Stimulated activated naive CD4-positive, alpha-beta T cell (primary cell): Measurements from ENCODE around the gene CKB.
A peak's percentile ranks its signal among the peaks of the same experiment; 100 is the strongest.
"Not testable (repeated sequence)": the region's sequence is repeated elsewhere in the genome, so short reads cannot be mapped to it uniquely, and the experiment has no call there.

Experiments used
- DNase-seq, 6 experiments: peaks; one replicate each; lab custom pipeline; 2025; lab: John Stamatoyannopoulos, UW

Gene CKB

DNA sequence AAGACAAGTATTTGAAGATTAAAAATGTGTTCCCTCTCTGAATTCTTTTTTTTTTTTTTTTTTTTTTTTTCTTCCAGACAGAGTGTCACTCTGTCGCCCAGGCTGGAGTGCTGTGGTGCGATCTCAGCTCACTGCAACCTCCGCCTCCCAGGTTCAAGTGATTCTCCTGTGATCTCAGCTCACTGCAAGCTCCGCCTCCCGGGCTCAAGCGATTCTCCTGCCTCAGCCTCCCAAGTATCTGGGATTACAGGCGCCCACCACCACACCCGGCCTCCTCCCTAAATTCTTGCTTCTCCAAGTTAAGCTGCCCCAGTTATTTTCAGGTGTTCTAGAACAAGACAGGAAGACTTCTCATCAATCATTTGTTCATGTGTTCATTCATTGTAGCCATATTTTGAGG is 10.4 kb downstream of the CKB start:
- not testable (repeated sequence) for DNase-seq

DNA sequence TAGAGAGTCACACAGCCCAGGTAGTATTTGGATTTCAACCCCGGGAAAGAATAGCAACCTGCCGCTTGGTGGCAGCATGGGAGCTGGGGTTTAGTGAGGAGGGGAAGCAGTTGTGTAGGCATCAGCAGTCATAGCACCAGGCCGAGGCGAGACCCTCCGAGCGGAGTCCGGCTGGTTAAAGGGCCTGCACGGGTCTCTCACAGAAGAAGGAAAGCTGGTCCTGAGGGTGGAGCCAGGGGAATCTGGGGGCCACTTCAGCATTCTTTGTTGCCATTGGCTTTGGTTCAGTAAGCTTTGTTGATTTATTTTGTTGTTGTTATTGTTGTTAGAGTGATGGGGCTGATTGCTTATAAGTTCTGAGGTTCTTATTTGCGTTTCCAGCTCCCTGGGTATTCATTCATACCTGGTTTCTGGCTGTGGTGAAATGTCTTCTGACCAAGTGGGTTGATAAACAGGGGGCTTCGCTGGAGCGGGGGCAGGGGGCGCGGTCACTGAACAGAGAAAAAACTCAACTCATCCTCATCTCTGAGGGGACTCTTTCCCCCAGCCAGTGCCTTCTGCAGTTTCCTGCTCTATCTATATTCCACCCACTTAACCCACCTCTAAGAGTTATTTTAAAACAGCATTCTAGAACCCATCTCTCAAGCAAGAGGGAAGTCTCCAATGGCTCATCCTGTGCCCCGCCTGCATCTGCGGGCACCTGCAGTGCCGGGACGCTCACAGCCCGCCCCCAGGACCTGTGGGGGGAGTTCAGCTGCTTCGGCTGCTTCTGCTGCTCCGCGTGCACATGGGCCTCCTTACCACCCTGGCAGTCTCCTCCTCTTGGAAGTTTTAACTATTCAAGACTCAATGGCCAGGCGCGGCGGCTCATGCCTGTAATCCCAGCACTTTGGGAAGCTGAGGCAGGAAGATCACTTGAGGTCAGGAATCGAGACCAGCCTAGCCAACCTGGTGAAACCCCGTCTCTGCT is 11.6 kb downstream of the CKB start:
- DNase-seq: no peak

- DNase-seq: no peak
Measured at GRCh38 chr14:103509864-103510723, 12.5 kb downstream of the CKB start.

DNA sequence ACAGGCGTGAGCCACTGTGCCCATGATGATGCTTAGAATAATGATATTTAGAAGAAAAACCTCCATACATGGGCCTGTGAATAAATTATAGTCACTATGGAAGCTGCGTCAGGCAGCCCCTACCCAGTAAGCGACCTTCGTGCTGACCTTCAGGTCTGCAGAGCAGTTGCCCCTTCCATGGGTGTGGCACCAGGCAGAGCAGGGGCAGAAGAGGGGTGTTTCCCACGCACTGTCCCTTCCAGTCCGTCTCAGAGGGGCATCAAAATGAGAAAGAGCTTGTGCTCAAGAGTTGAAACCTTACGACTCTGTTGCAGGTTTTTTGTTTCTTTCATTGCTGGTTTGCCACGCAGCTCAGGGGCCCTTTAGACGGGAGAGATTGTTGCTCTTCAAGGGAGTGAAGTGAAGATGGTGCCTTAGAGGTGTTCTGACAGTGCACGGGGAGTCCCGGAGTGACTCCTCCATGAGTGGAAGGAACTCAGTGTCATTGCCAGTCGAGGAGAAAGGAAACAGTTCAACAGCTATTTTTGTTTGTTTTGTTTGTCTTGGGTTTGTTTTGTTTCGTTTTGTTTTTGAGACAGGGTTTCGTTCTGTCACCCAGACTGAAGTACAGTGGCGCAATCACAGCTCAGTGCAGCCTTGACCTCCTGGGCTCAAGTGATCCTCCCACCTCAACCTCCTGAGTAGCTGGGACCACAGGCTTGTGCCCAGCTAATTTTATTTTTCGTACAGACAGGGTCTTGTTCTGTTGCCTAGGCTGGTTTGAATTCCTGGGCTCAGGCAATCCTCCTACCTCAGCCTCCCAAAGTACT is 13.9 kb downstream of the CKB start:
- no peak for DNase-seq

DNA sequence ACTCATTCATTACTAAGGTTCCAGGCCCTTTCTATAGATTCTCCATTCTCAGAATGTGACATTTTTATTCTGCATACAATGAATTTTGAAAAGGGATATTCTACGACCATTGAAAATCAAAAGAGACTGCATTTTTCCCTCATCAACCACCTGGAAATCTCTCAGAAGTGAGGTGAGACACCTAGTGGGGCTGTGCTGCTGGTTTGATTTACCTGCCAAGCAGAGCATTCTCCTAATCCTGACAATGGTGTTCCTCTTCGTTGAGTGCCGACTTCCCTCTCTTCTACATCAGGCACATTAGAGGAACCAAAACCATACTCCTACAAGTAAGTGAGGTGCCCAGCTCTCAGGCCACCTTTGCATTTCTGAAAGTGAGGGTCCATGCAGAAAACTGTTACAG is 14.9 kb downstream of the CKB start:
- DNase-seq: no peak

- no peak for DNase-seq
Measured at GRCh38 chr14:103504991-103505565, 17.6 kb downstream of the CKB start.

- DNase-seq: no peak
Measured at GRCh38 chr14:103503296-103503695, 19.3 kb downstream of the CKB start.

DNA sequence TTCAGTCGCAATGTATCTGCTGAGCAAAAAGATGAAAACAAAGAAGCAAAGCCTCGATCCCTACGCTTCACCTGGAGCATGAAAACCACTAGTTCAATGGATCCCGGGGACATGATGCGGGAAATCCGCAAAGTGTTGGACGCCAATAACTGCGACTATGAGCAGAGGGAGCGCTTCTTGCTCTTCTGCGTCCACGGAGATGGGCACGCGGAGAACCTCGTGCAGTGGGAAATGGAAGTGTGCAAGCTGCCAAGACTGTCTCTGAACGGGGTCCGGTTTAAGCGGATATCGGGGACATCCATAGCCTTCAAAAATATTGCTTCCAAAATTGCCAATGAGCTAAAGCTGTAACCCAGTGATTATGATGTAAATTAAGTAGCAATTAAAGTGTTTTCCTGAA is 19.8 kb downstream of the CKB start:
- no peak for DNase-seq

GRCh38 chr14:103501921-103502669 is 20.5 kb downstream of the CKB start:
- no peak for DNase-seq

DNA sequence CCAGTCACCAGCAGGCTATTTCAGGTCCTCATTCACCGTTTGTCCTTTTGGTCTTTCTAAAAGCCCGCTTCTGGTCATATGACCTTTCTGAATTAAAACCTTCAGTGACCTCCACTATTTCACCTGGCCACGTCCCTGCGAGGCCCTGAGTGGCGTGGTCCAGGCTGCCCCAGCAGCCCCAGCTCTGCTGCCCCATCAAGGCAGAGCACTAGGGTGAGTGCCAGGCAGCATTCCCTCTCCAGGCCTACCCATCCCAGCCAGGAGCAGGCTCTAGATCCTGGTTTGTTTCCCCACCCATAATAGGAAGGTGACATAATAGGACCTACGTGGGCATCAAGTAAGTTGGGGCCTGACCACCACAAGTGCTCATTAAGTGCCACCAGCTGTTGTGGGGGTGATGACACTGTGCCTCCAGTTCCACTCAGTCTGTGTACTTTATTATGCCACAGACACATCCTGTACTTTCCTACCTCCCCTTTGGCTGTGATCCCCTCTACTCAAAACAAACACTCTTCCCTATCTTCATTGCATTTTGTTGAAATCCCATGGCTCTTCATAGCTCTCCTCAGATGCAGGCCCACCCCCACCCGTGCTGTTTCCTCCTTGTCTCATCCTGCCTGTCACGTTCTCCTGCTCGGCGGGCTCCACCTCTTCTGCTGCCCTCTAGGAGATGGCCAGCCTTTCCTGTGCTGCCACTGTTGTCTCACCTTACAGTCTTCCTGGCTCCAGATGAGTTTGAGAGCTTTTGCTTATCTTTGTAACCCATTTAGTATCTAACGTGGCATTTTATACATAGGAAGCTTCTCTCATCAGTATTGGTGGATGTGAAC is 21.4 kb downstream of the CKB start:
- no peak for DNase-seq

DNA sequence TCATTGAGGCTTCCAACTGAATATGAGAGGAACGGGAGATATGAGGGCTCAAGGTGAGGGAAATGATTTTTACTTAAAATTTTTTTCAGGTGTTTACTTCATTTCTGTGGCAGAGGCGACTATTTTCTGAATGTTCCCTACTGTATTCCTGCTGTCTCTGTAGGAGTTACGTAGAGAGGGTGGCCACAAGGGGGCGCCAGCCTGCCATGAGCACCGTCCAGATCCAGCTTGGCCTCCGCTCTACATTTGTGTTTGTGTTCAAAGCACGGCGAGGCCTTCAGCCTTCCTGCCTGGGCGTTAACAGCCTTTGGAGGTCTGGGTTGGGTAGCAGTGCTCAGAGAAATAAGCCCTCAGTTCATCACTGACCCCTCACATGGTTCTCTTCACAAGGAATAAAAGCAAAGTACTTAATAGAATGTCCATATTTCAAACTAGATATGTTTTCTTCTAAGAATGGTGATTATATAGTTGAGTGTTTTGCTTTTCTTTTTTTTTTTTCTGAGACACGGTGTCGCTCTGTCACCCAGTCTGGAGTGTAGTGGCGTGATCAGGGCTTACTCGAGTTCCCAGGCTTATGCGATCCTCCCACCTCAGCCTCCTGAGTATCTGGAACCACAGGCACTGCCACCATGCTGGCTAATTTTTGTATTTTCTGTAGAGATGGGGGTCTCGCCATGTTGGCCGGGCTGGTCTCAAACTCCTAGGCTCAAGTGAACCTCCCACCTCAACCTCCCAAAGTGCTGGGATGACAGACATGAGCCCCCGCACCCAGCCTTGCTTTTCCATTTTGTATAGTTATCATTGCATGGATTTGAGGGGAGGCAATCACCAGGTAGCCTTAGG is 22.3 kb downstream of the CKB start:
- peak; percentile 56 to 79 (median 70) for DNase-seq

DNA sequence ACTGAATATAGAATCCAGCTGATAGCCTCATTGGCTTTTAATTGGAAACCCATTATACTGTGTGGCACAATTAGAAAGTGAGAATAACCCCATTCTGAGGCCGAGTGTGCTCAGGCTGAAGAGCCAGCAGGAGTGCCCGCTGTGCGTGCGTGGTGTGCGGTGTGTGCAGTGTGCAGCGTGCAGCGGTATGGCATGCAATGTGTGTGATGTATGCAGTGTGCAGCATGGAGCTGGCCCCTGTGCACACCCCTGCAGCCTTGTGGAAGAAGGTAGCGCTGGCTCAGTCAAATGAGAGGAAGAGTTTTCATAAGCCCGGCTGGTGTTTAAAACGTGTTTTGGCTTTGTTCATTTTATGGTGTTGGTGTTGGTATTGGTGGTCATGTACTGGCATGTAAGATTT is 22.9 kb downstream of the CKB start:
- DNase-seq: no peak

- DNase-seq: no peak
Measured at GRCh38 chr14:103496776-103497175, 25.9 kb downstream of the CKB start.

DNA sequence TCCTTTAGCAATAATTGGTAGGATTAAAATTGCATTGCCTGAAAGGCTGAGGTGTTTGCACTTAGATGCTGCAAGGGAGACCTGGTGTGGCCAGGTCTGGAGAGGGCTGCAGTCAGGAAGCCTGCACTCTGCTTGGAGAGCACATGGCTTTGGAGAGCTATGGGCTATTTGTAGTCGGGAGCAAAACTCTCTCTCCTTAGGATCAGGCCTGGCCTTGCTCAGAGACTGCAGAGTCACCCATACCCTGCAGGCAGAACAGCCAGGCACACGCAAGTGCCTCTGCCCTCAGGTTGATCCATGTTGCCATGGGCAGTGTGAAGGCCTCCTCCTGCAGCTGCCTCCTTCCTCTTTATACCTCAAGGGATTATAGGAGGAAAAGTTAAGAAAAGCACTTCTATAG is 26.8 kb downstream of the CKB start:
- no peak for DNase-seq

- DNase-seq: no peak
Measured at GRCh38 chr14:103492156-103492925, 30.3 kb downstream of the CKB start.

DNA sequence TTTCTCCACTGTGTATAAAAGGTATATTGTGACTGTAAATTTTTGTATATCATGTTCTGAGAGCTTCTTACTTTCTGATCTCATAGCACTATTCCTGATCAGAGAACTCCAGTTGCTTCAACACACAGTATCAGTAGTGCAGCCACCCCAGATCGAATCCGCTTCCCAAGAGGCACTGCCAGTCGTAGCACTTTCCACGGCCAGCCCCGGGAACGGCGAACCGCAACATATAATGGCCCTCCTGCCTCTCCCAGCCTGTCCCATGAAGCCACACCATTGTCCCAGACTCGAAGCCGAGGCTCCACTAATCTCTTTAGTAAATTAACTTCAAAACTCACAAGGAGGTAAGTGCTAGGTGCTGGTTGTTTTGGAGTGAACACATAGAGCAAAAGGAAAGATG is 30.9 kb downstream of the CKB start:
- no peak for DNase-seq

DNA sequence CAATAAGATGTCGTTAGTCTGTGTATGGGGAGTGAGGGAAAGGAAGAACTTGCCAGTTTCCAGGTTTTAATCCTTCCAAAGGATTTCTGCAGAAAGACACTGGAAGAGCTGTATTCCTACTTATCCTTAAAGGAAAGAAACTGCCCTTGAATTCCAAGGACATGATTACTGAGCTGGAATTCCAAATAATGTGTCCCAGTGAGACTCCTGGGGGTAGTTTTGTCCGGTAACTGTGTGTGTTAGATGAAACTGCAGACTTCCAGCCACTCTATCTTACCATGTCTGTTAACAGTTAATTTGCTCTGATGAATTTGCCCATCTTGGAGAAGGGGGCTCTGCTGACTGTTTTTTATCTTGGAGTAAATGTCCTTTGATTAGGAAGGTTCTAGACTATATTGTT is 33.0 kb downstream of the CKB start:
- no peak for DNase-seq

- DNase-seq: no peak
Measured at GRCh38 chr14:103488960-103489359, 33.7 kb downstream of the CKB start.
